ENCODE results near the gene IPPK. TPM values are rescaled to one million over a fixed set of nuclear protein-coding genes. Genes with fewer than 3 reads are reported as not detected.

Gene IPPK
- total and polyA plus RNA-seq, 2 donors (not counting 1 experiment from before 2014, with no cell fraction given), result 11.1 to 16.4 TPM

DNA sequence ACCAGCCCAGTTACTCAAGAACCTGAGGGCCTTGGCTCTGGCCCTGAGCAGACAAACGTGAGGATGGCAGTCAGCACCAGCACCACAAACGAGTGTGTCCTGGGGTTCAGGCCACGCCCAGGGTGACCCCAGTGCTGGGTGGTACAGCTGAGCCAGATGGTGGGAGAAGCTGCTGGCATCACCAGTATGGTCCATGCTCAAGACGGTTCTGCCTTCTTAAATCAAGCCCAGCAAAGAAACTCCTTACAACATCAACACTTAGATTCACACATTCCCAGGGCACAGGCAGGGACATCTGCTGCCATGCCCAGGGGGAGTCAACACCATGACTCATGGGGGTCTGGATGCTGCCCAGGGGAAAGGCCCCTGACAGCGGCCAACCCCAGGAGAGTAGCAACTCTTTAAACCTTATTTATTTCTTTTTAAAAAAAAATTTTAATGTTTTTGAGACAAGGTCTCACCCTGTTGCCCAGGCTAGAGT is 31.3 kb downstream of the IPPK start:
- H3K27ac ChIP-seq (ENCODE audit: insufficient read depth, low read length), result no peak overlapping the region

DNA sequence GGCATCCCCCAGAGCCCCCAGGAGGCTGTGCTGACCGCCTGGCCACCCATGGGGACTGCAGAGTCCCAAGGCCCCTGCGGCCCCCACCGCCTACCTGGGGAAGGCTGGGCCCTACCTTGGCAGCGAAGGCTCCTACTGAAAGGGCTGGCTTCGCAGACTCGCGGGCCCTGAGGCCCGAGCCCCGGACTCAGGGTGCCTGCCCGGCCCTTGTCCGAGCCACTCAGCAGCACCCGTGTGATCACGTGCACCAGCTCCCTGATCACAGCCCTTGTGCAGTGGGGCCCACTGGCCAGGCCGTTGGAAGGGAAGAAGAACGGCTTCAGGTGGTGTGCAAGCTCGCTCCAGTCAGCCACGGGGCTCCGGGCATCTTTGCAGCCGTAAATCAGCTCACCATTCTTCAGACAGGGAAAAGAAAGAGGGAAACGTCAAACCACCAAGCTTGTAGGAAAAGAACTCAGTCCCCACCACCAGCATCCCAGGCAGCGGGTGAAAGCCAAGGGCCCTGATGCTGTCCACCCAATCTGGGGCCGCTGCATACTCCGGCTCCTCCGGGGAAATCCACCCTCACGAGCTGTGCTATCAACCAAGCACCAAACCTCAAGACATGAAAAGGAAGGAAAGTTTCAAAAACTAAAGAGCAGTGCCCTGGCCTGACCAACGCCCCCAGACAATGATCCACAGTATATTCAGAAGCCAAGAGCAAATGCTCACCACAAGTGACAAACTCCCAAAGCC is 31.9 kb downstream of the IPPK start:
- H3K4me1 ChIP-seq (ENCODE audit: control insufficient read depth, extremely low read depth, insufficient read depth, low read length), result no peaks in the 10 kb centered on the region
- no peaks in the 10 kb centered on the region for H3K79me2 ChIP-seq (ENCODE audit: control insufficient read depth, insufficient read depth, low read length)
- TF ChIP-seq EZH2 (IDR thresholded peaks at IDR 0.05; ENCODE audit: low read length, missing control alignments), result no peak
- TF ChIP-seq, protein P1, sequence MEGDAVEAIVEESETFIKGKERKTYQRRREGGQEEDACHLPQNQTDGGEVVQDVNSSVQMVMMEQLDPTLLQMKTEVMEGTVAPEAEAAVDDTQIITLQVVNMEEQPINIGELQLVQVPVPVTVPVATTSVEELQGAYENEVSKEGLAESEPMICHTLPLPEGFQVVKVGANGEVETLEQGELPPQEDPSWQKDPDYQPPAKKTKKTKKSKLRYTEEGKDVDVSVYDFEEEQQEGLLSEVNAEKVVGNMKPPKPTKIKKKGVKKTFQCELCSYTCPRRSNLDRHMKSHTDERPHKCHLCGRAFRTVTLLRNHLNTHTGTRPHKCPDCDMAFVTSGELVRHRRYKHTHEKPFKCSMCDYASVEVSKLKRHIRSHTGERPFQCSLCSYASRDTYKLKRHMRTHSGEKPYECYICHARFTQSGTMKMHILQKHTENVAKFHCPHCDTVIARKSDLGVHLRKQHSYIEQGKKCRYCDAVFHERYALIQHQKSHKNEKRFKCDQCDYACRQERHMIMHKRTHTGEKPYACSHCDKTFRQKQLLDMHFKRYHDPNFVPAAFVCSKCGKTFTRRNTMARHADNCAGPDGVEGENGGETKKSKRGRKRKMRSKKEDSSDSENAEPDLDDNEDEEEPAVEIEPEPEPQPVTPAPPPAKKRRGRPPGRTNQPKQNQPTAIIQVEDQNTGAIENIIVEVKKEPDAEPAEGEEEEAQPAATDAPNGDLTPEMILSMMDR (conservative IDR thresholded peaks at IDR 0.05 in 1 of 2, IDR thresholded peaks at IDR 0.05 in 1 of 2; ENCODE audit: low read depth in 1 of 2, low read length in 2 of 2), result no peak
- H3K4me2 ChIP-seq (ENCODE audit: extremely low read depth, insufficient read depth, low read length), result no peak overlapping the region
- no peaks in the 10 kb centered on the region for H3K9me3 ChIP-seq (ENCODE audit: control insufficient read depth, insufficient read depth, low read depth, low read length)
- no peaks in the 10 kb centered on the region for H3K27me3 ChIP-seq (ENCODE audit: control insufficient read depth, insufficient read depth, low read length)
- H3K27ac ChIP-seq (ENCODE audit: insufficient read depth, low read length), result no peak overlapping the region
- H3K36me3 ChIP-seq (ENCODE audit: control insufficient read depth, insufficient read depth, low read length), result peaks cover 21% of the 10 kb centered on the region
- no peak overlapping the region for H3K4me3 ChIP-seq (replicated peaks in 1 of 4; ENCODE audit: control extremely low read depth in 1 of 4, insufficient read depth in 1 of 4, low read depth in 3 of 4, low read length in 4 of 4)
- no peak overlapping the region for H3K9ac ChIP-seq (ENCODE audit: insufficient read depth, low read length)
- DNase-seq (ENCODE audit: low read depth in 2 of 2), result no peak
- H4K20me1 ChIP-seq (ENCODE audit: control insufficient read depth, extremely low read depth, insufficient read depth, low read length), result no peaks in the 10 kb centered on the region
- H2AFZ ChIP-seq (ENCODE audit: low read length), result no peak overlapping the region

More for the DNA sequence above, 31.3 kb downstream of the IPPK start:
- DNase-seq (ENCODE audit: low read depth in 2 of 2), result no peak
- H3K9me3 ChIP-seq (ENCODE audit: control insufficient read depth, insufficient read depth, low read depth, low read length), result no peaks in the 10 kb centered on the region
- H3K79me2 ChIP-seq (ENCODE audit: control insufficient read depth, insufficient read depth, low read length), result no peaks in the 10 kb centered on the region
- H4K20me1 ChIP-seq (ENCODE audit: control insufficient read depth, extremely low read depth, insufficient read depth, low read length), result no peaks in the 10 kb centered on the region
- no peak overlapping the region for H3K4me3 ChIP-seq (replicated peaks in 1 of 4; ENCODE audit: control extremely low read depth in 1 of 4, insufficient read depth in 1 of 4, low read depth in 3 of 4, low read length in 4 of 4)
- no peak overlapping the region for H3K4me2 ChIP-seq (ENCODE audit: extremely low read depth, insufficient read depth, low read length)
- no peak overlapping the region for H2AFZ ChIP-seq (ENCODE audit: low read length)
- H3K4me1 ChIP-seq (ENCODE audit: control insufficient read depth, extremely low read depth, insufficient read depth, low read length), result no peaks in the 10 kb centered on the region
- no peaks in the 10 kb centered on the region for H3K27me3 ChIP-seq (ENCODE audit: control insufficient read depth, insufficient read depth, low read length)
- TF ChIP-seq EZH2 (IDR thresholded peaks at IDR 0.05; ENCODE audit: low read length, missing control alignments), result no peak
- TF ChIP-seq, protein P1 (conservative IDR thresholded peaks at IDR 0.05 in 1 of 2, IDR thresholded peaks at IDR 0.05 in 1 of 2; ENCODE audit: low read depth in 1 of 2, low read length in 2 of 2), result no peak
- no peak overlapping the region for H3K9ac ChIP-seq (ENCODE audit: insufficient read depth, low read length)
- H3K36me3 ChIP-seq (ENCODE audit: control insufficient read depth, insufficient read depth, low read length), result peaks cover 23% of the 10 kb centered on the region

DNA sequence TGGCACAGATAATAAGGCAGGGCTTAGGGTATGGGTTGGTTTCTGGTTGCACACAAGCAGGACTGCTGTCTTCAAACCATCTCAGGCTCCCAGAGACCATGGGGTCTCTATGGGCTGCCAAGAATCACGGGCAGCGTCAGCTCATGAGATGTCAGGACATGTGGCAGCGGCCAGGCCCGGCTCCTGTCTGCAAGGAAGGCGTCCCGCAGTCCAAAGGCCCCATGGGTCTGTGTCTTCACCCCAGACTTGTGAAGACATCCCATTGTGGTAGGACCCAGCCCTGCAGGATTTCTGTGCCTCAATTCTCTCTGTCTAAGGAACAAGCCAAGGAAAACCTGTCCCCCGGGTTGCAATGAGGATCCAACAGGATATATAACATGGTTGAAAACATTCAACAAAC is 32.6 kb downstream of the IPPK start:
- no peaks in the 10 kb centered on the region for H3K27me3 ChIP-seq (ENCODE audit: control insufficient read depth, insufficient read depth, low read length)
- no peak overlapping the region for H2AFZ ChIP-seq (ENCODE audit: low read length)
- no peaks in the 10 kb centered on the region for H3K4me1 ChIP-seq (ENCODE audit: control insufficient read depth, extremely low read depth, insufficient read depth, low read length)
- no peaks in the 10 kb centered on the region for H4K20me1 ChIP-seq (ENCODE audit: control insufficient read depth, extremely low read depth, insufficient read depth, low read length)
- H3K27ac ChIP-seq (ENCODE audit: insufficient read depth, low read length), result no peak overlapping the region
- DNase-seq (ENCODE audit: low read depth in 2 of 2), result no peak
- H3K4me2 ChIP-seq (ENCODE audit: extremely low read depth, insufficient read depth, low read length), result no peak overlapping the region
- H3K9me3 ChIP-seq (ENCODE audit: control insufficient read depth, insufficient read depth, low read depth, low read length), result no peaks in the 10 kb centered on the region
- no peak for TF ChIP-seq EZH2 (IDR thresholded peaks at IDR 0.05; ENCODE audit: low read length, missing control alignments)
- TF ChIP-seq, protein P1 (conservative IDR thresholded peaks at IDR 0.05 in 1 of 2, IDR thresholded peaks at IDR 0.05 in 1 of 2; ENCODE audit: low read depth in 1 of 2, low read length in 2 of 2), result no peak
- peaks cover 16% of the 10 kb centered on the region for H3K36me3 ChIP-seq (ENCODE audit: control insufficient read depth, insufficient read depth, low read length)
- no peaks in the 10 kb centered on the region for H3K79me2 ChIP-seq (ENCODE audit: control insufficient read depth, insufficient read depth, low read length)
- no peak overlapping the region for H3K9ac ChIP-seq (ENCODE audit: insufficient read depth, low read length)
- H3K4me3 ChIP-seq (replicated peaks in 1 of 4; ENCODE audit: control extremely low read depth in 1 of 4, insufficient read depth in 1 of 4, low read depth in 3 of 4, low read length in 4 of 4), result no peak overlapping the region

Data from fibroblast of lung (primary cell).